Activated T-cell treated with anti-CD3 and anti-CD28 coated beads, Interleukin-2, amount 50 U/mL, for 72 hours (primary cell): Measurements from ENCODE around the gene TUBB6. TPM values are rescaled to one million over a fixed set of nuclear protein-coding genes. Genes with fewer than 3 reads are reported as not detected.
A peak's percentile ranks its signal among the peaks of the same experiment; 100 is the strongest.

Experiments
- ATAC-seq, 2 donors: fragments of 150-1000 bp; cut with Tn5 transposase; replicated peaks in 1 of 2; 2 replicates each; pipeline ENCODE4 v1.10.0; 2021; ENCODE audit warnings: moderate library complexity in 2 of 2, mild to moderate bottlenecking in 1 of 2
- DNase-seq, 2 donors: peaks; one replicate each; pipeline ENCODE4 v3.0.0; 2021 to 2022; ENCODE audit warnings: mixed read lengths in 1 of 2
- H3K27ac Mint-ChIP-seq: one replicate; pipeline ENCODE4 v1.8.0; 2022; ENCODE audit warnings: mild to moderate bottlenecking, moderate library complexity, mixed read lengths
- H3K27me3 Mint-ChIP-seq: one replicate; pipeline ENCODE4 v1.8.0; 2022; ENCODE audit warnings: low read depth, mixed read lengths
- H3K36me3 Mint-ChIP-seq, 2 donors: one replicate each; pipeline ENCODE4 v1.8.0; 2022; ENCODE audit warnings: mixed read lengths in 2 of 2, mild to moderate bottlenecking in 1 of 2; ENCODE audit not compliant: insufficient read depth in 2 of 2
- H3K4me1 Mint-ChIP-seq: one replicate; pipeline ENCODE4 v1.8.0; 2022; ENCODE audit warnings: low read depth, mixed read lengths
- H3K4me3 Mint-ChIP-seq, 2 donors: one replicate each; pipeline ENCODE4 v1.8.0; 2022; ENCODE audit warnings: mild to moderate bottlenecking in 2 of 2, mixed read lengths in 2 of 2, moderate library complexity in 2 of 2
- H3K9me3 Mint-ChIP-seq, 2 donors: one replicate each; pipeline ENCODE4 v1.8.0; 2022; ENCODE audit warnings: mixed read lengths in 2 of 2
- total RNA-seq, 2 donors: library from RNA; stranded (reverse); gene quantifications; one replicate each; pipeline ENCODE4 v1.2.3, GENCODE V29; 2022

Gene TUBB6
- total RNA-seq, 2 donors from 2014 or later, result 4.3 to 5.2 TPM

GRCh38 chr18:12373771-12374116 is 65.7 kb downstream of the TUBB6 start:
- Mint-ChIP-seq H3K36me3 (peaks cover 2 to 5% of the 10 kb centered on the region in 2 donors), H3K4me3 (peak overlapping the region in 1 of 2 donors; percentile 63), H3K27ac (no peak overlapping the region), H3K4me1 (peaks cover 59% of the 10 kb centered on the region), H3K9me3 (no peaks in the 10 kb centered on the region), H3K27me3 (no peaks in the 10 kb centered on the region)
- no peak for ATAC-seq
- DNase-seq, result no peak

- H3K27ac Mint-ChIP-seq, result no peak overlapping the region
- ATAC-seq, result no peak
- H3K4me1 Mint-ChIP-seq, result peaks cover 59% of the 10 kb centered on the region
- peak; percentile 16 to 31 for DNase-seq
- H3K27me3 Mint-ChIP-seq, result no peaks in the 10 kb centered on the region
- peaks cover 2 to 5% of the 10 kb centered on the region in 2 donors for H3K36me3 Mint-ChIP-seq
- H3K9me3 Mint-ChIP-seq, result no peaks in the 10 kb centered on the region
- peak overlapping the region; percentile 63 to 88 for H3K4me3 Mint-ChIP-seq
Observed at GRCh38 chr18:12374401-12374800, 66.4 kb downstream of the TUBB6 start.

Other genes starting within 250 kb of the TUBB6 start
- not detected for gene ANKRD62, start 214.4 kb upstream of the TUBB6 start, total RNA-seq
- gene CIDEA, start 53.9 kb upstream of the TUBB6 start, total RNA-seq, result not detected
- gene AFG3L2, start 69.0 kb downstream of the TUBB6 start, total RNA-seq, result 10 to 100 TPM; 45.7 to 56.7 TPM
- gene PRELID3A, start 99.7 kb downstream of the TUBB6 start, total RNA-seq, result 1 to 10 TPM; 3.0 to 4.4 TPM